ENCODE data around the gene MPRIP. TPM values are rescaled to one million over a fixed set of nuclear protein-coding genes. Genes with fewer than 3 reads are reported as not detected.

Gene MPRIP
- total RNA-seq, 2 experiments from 2014 or later = 132 to 135 TPM

DNA sequence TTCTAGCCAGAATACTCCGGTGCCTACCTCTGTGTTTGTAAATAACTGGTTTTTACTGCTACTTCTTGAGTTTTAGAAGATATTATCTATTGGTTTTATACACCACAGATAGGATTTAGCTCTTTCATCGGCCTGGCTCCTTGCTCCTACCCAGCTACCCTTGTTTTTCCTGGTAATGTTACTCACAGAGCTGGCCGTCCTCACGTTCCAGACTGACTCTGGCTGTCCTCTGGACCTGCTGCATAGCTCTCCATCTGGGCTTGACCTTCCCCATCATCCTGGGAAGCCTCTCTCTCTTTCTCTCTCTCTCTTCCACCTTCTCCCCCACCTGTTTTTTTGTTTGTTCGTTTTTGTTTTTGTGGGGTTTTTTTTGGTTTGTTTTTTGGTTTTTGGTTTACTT lies 51.5 kb downstream of the MPRIP start:
- Mint-ChIP-seq H3K36me3 (ENCODE audit: low read depth) (peaks cover 2% of the 10 kb centered on the region), H3K4me3 (no peak overlapping the region), H3K4me1 (ENCODE audit: low read depth) (peaks cover 21% of the 10 kb centered on the region), H3K27ac (no peak overlapping the region), H3K27me3 (no peaks in the 10 kb centered on the region), H3K9me3 (no peaks in the 10 kb centered on the region)
- TF ChIP-seq, protein P1, sequence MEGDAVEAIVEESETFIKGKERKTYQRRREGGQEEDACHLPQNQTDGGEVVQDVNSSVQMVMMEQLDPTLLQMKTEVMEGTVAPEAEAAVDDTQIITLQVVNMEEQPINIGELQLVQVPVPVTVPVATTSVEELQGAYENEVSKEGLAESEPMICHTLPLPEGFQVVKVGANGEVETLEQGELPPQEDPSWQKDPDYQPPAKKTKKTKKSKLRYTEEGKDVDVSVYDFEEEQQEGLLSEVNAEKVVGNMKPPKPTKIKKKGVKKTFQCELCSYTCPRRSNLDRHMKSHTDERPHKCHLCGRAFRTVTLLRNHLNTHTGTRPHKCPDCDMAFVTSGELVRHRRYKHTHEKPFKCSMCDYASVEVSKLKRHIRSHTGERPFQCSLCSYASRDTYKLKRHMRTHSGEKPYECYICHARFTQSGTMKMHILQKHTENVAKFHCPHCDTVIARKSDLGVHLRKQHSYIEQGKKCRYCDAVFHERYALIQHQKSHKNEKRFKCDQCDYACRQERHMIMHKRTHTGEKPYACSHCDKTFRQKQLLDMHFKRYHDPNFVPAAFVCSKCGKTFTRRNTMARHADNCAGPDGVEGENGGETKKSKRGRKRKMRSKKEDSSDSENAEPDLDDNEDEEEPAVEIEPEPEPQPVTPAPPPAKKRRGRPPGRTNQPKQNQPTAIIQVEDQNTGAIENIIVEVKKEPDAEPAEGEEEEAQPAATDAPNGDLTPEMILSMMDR (IDR thresholded peaks at IDR 0.05) = no peak
- intact Hi-C loops (cut with micrococcal nuclease) = no loop called here
- no peak for ATAC-seq
- DNase-seq = no peak
- POLR2A ChIA-PET = interaction anchor here (0.7 kb wide), 1 partner anchor 43 kb away, joined by 3 read pairs; no protein-coding TSS in a partner anchor
- CTCF ChIA-PET = interaction anchor here (0.8 to 2.0 kb wide), 2 partner anchors 8 to 48 kb away, joined by 3 to 6 read pairs; no protein-coding TSS in a partner anchor

DNA sequence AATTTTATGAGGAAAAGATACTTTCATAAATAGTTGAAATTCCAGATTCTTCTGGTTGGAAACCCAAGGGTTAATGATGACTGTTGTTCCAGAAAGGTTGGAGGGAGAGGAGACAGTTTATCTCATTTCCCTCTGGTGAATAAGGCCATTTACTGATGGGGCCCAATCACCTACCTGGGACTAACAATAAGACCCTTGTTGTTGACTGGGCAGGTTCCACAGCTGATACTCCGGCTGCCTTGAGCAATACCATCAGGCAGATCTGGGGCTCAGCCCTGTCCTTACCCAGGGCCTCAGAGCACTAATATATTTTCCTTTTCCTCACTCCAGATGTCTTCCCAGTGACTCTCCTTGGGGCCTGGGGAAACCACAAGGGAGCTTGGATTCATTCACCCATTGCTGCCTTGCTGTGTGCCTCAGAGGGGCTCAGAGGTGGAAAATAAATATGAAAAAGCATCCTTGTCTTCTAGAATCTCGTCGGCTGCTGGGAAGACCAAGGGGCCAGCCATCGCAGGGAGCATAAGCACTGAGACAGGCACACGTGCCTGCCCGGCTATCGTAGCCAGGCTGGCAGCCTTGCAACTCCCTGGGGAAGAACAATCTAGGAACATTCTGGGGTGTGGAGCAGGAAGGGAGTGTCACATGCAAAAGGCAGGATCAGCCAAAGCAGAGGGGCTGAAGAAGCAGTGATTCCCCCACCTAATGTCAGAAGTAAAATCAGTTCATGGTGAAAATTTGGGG lies 54.4 kb downstream of the MPRIP start:
- no peak overlapping the region for H3K27ac Mint-ChIP-seq
- TF ChIP-seq, protein P1 (IDR thresholded peaks at IDR 0.05) = no peak
- no peaks in the 10 kb centered on the region for H3K9me3 Mint-ChIP-seq
- ATAC-seq = no peak
- no peaks in the 10 kb centered on the region for H3K27me3 Mint-ChIP-seq
- no peak for DNase-seq
- POLR2A ChIA-PET = no interaction called here
- CTCF ChIA-PET = interaction anchor here (0.7 kb wide), 1 partner anchor 11 kb away, joined by 3 read pairs; no protein-coding TSS in a partner anchor
- H3K4me1 Mint-ChIP-seq (ENCODE audit: low read depth) = peaks cover 5% of the 10 kb centered on the region
- intact Hi-C loops (cut with micrococcal nuclease) = no loop called here
- no peak overlapping the region for H3K4me3 Mint-ChIP-seq
- peaks cover 2% of the 10 kb centered on the region for H3K36me3 Mint-ChIP-seq (ENCODE audit: low read depth)

DNA sequence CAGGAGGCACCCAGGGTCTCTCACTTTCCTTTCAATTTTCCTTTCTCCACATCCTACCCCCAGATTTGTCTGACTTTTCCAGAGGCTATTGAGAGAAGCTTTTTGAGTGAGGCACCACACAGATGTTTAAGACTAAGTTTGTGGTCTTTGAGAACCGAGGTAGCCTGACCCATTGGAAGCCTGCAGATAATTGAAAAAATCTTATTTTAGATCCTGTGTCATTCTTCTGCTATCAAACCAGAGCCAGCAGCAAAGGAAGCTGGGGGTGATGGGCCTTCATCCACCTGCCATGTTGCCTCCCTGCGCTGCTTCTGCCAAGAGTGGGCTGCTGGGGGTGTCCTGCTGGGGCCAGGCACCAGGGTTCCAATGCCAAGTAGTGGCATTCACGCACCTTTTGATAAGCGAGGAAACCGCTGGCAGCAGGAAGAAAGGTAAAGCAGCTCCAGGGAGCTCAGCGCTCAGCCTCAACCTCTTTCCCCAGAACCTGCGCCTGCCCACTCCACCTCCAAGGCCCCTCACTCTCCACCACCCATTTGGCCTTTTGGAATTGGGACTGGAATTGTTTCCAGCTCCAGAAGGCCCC lies 55.6 kb downstream of the MPRIP start:
- CTCF ChIA-PET = no interaction called here
- TF ChIP-seq, protein P1 (IDR thresholded peaks at IDR 0.05) = no peak
- Mint-ChIP-seq H3K36me3 (ENCODE audit: low read depth) (peaks cover 2% of the 10 kb centered on the region), H3K4me1 (ENCODE audit: low read depth) (peaks cover 5% of the 10 kb centered on the region), H3K4me3 (no peak overlapping the region), H3K9me3 (no peaks in the 10 kb centered on the region), H3K27me3 (no peaks in the 10 kb centered on the region), H3K27ac (no peak overlapping the region)
- DNase-seq (no peak), ATAC-seq (no peak)
- POLR2A ChIA-PET = interaction anchor here (1.8 kb wide), 1 partner anchor 16 kb away, joined by 5 read pairs; no protein-coding TSS in a partner anchor
- intact Hi-C loops (cut with micrococcal nuclease) = no loop called here

DNA sequence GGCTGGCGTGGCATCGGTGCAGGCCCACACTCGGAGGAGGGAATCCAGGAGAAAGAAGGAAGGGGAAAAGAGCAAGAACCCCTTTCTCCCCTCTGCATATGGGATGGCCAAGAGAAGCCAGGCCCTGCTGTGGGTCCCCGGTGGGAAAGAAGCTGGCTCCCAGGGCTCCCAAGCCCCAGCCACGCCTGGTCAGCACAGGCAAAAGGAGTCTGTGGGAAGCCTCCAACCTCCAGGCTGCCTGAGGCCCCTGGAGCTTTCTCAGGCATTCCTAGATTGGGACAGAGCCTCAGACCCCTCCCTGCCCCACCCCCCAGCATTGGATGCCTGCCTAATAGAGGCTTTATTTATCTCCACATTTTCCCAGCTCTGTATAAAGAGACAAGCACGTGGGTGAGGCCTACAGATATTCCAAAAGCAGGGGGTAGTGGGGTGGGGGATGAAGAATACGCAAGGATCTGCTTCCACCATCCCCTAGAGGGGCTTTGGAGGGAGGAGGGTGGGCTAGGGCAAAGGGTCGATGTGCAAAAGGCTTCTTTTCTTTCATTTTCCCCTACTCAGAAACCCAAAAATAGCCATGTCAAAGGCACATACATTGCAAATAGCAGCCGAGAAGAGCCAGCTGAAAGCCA lies 56.4 kb downstream of the MPRIP start:
- Mint-ChIP-seq H3K27ac (no peak overlapping the region), H3K36me3 (ENCODE audit: low read depth) (peaks cover 2% of the 10 kb centered on the region), H3K4me3 (no peak overlapping the region), H3K27me3 (no peaks in the 10 kb centered on the region), H3K9me3 (no peaks in the 10 kb centered on the region), H3K4me1 (ENCODE audit: low read depth) (peaks cover 2% of the 10 kb centered on the region)
- no peak for DNase-seq
- ChIA-PET CTCF (interaction anchor here (0.7 kb wide), 1 partner anchor 17 kb away, joined by 3 read pairs; no protein-coding TSS in a partner anchor), POLR2A (interaction anchor here (0.8 to 1.8 kb wide), 2 partner anchors 15 to 30 kb away, joined by 3 to 5 read pairs; no protein-coding TSS in a partner anchor)
- TF ChIP-seq, protein P1 (IDR thresholded peaks at IDR 0.05) = no peak
- no peak for ATAC-seq
- intact Hi-C loops (cut with micrococcal nuclease) = no loop called here

Data from activated CD8-positive, alpha-beta T cell treated with anti-CD3 and anti-CD28 coated beads for 36 hours (primary cell).